ENCODE data around the gene HPS1.

Gene HPS1

DNA sequence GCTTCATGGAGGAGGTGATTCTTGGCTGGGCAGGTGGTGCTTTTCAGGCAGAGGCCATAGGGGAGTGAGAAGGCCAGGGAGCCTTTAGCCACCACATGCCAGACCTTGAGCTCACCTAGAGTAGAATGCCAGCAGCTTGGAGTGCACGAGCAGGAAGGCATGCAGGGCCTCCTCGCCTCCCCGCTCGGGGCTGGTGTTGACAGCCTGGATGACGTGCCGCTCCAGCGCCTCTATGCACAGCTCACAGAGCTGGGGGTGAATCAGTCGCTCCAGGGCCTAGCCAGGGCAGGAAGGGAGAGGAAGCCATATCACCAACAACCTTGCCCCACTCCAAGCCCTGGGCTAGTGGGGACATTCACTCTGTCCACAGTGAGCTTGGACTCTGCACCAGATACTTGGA is 15.7 kb downstream of the HPS1 start:
- no peak for DNase-seq

- no peak for DNase-seq
Observed at GRCh38 chr10:98430427-98430826, 16.3 kb downstream of the HPS1 start.

DNA sequence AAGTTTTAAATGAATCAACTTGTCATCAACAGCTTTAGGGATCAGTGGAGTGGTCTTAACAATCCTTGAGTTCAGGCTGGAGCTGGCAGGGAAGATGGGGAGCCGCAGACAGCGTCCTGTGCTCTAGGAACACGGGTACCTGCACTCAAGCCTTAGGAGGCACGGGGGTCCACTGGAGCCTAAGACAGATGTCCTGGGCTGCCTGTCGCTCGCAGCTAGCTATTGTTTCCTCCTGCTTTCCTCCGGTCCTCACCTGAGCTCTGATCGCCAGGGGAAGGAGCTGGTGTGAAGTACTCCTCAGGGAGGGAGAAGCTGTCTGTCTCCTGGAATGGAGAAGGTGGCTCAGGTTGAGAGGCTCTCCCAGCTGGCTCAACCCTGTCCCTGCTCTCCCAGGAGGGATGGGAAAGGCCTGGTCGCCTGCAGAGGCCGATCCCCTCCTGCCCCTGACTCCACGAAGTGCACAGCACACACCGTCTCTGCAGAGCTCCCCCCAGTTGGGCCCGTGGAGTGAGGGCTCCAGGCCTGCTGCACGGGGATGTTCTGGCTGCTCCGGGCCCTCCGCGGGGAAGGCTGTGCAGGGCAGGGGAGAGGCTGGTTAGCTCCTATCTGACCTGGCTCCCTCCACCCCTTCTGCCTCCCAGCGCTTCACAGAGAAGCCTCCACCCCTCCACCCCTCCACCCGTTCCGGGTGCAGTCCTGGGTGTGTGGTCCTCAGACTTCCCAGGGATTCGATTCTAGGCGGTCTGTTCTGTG is 17.2 kb downstream of the HPS1 start:
- DNase-seq = no peak

DNA sequence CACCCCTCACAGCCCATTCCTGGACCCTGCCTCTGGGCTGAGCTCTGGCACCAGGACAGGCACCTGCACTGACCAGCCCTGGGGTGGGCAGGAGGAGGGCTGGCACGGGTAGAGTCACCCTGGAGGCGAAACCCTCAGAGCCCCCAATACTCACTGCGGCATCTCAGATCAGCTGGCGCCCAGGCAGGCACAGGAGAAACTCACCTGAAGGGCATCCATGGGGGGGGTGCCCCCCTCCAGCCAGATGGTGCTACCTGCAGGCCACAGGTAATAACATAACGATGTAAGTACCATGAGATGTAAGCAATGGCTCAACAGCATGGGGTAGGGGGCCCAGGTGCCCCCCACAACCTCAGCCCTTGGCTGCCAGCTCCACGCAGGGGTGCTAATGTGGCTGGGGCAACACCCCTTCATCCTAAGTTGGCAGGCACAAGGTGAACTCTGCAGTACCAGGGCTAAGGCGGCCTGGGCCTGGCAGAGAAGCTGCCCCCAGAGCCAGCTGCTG is 19.7 kb downstream of the HPS1 start:
- DNase-seq = no peak

DNA sequence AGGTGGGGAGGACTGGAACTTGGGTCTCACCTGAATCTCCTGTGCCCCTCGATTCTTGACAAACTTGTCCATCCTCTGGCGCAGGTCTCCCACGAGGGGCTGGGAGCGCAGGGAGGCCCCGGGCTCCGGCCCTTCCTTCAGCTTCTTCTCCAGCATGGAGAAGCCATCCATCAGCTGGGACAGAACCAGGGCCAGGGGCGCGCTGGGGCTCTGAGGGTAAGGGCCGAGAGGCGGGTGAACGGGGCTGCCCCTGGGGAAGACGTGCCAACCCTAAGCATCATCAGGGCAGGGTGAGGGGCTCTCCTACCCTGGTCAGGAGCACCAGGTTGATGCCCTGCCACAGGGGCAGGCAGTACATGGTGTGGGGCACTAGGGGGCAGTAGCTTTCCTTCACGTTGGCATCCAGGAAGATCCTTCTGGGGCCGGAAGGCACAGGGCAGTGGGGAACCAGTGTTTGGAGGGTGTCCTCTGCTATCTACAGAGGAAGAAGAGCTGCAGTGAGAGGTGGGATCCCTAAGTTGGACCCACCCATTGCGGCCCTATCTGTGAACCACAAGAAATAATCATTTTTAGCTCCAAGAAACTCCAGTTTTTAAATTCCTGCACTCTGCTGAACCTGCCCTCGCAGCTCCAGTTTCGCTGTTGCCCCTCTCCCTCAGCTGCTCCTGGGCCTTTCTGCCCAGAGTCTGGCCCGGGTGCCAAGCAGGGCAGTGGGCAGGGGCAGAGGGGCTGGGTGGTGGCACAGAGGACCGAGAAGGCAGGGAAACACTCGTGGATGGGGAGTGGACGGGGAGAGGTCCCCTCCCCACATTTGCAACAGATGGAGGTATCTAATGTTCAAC is 21.0 kb downstream of the HPS1 start:
- peak; percentile 57 for DNase-seq

- DNase-seq = no peak
Observed at GRCh38 chr10:98424295-98425254, 22.2 kb downstream of the HPS1 start.

DNA sequence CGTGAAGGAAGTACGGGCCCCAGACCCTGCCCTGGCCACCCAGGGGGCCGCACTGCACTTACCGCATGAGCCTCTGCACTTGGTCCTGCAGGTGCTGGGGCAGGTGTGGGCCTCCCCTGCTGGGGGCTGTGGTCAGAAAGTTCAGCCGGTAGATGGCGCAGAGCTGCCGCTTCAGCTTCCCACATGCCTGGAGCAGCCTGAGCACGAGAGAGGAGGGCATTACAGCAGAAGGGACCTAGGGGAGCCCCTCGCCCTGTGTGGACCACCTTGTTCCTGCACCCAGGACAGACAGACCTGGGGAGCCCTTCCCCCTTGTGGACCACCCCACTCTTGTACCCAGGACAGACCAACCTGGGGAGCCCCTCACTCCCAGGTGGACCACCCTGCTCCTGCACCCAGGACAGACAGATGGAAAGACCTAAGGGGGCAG is 23.0 kb downstream of the HPS1 start:
- no peak for DNase-seq

- no peak for DNase-seq
Observed at GRCh38 chr10:98422182-98422581, 24.6 kb downstream of the HPS1 start.

DNA sequence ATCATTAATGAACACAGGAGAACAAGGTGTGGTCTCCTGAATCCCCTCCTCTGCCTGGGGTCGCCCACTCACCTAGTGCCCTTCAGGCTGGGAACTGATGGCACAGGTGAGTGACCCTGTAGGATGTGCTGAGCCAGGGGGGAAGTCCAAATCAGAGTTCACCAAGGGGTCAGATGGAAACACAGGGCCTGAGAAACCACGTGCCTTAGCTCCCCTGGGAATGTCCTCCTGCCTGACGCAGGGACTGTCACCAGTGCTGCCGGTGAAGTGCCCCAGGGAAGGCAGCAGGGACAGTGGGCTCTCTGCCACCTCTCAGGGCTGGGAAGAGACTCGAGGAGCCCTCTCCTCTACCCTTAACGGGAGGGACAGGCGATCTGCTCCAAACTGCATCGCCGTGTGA is 25.9 kb downstream of the HPS1 start:
- DNase-seq = no peak

- no peak for DNase-seq
Observed at GRCh38 chr10:98419469-98420261, 27.1 kb downstream of the HPS1 start.

- DNase-seq = no peak
Observed at GRCh38 chr10:98418665-98419468, 27.9 kb downstream of the HPS1 start.

DNA sequence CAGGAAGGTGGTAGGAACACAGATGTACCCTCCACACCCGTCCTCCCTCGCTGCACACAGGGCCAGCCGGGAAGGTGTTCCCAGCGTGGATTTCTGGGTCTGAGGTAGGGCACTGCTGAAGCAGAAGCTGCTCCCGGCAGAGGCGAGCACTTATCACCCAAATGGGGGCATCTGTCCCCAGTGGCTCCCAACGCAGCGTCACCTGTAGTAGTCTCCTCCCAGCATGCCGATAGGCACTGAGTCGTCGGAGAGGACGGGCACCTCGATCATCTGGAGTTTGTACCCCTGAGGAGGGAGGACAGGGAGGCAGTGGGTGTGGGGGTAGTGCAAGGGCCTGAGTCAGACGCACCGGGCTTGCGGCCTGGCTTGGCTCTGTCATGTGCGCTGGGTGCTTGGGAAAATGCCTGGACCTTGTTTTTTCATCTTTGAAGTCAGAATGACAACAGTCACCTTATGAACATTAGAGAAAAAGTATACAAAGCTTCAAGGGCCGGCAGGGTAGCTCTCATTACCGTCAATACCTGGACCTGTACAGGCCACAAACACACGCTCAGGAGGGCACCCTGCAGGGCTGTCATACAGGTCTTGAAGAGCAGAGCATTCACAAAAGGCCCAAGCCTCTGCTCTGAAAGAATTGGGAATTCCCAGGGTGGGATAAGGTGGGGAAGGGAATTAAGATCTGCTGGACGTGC is 28.6 kb downstream of the HPS1 start:
- DNase-seq = no peak

DNA sequence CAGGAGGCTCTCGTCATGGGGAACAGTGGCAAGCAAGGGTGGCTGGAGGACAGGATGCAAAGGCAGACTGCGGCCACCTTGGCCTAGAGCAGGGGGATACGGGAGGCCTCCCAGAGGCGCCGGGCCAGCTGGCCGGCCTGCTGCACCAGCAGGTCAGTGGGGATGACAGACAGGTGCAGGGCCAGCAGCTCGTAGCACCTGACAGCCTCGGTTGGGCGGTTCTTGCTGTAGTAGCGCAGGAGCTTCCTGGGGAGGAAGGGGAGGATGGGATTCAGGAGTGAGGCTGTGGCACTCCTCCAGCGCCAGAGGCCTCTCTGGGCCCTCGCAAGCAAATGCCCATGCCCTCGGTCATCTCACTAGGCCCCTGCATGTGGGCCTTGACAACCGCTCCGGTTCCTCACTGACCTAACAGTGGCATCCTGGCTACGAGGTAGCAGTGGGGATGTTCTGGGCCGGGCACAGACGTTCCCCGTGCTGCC is 29.2 kb downstream of the HPS1 start:
- DNase-seq = no peak

- no peak for DNase-seq
Observed at GRCh38 chr10:98416606-98417388, 29.9 kb downstream of the HPS1 start.

- DNase-seq = no peak
Observed at GRCh38 chr10:98415731-98416119, 31.0 kb downstream of the HPS1 start.

GRCh38 chr10:98414932-98415730 is 31.6 kb downstream of the HPS1 start, which contains the start of gene PYROXD2:
TSS of gene PYROXD2 (minus strand) at chr10:98415182. CDS start at chr10:98415135, 47 bp downstream.
- peak; percentile 67 for DNase-seq

- DNase-seq = no peak
Observed at GRCh38 chr10:98414578-98414931, 32.2 kb downstream of the HPS1 start.

DNA sequence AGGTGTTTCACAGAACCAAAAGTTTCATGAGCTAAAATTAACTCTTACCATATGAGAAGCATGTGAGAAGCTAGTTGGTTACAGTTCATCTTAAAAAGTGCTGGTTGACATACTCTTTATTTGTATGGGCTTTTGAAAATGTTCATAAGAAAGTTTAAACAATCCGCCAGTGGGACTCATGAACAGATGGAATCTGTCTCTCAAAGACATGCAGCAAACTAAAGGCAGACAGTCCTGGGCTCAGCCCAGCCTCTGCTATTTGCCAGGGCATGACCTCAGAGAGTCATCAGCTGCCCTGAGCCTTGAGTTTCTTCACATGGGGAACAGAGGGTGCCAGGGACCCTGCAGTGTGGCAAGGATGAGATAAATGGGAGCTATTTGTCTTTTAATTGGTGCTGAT is 35.0 kb downstream of the HPS1 start:
- no peak for DNase-seq

DNA sequence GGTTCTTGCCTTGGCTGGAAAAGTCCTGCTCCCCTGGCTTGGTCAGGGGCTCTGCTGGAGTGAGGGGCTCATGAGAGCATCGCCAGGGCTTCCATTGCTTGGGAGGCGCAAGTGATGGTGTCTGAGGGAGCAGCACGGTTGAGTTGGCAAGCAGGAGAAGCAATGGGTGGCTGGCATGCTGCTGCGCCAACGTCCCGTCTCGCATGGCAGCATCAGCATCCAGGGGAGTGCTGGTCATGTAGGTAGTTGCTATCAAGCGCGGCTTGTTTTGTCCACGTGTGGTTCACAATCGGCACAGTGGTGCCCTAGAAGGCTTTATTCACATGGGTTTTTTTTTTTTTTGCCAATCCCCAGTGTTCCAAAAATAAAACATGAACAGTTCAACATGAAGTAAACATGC is 35.6 kb downstream of the HPS1 start:
- DNase-seq = no peak

Data from CD4-positive, alpha-beta T cell treated with Interleukin-10 for 1 hour (primary cell).